BJ (cell line): ENCODE results near the gene PQBP1. TPM values are rescaled to one million over a fixed set of nuclear protein-coding genes. Genes with fewer than 3 reads are reported as not detected.

Experiments used
- CTCF ChIA-PET: fragments of 350-600 bp; formaldehyde crosslinking; extraction: SDS; loops from one replicate; lab custom pipeline; 2021; ENCODE audit warnings: antibody characterized with exemption, inconsistent platforms; lab: Yijun Ruan, JAX
- POLR2A ChIA-PET: fragments of 300-600 bp; sonication (Branson Sonifier 250); formaldehyde crosslinking; extraction: SDS; loops from one replicate; lab custom pipeline; 2021; ENCODE audit warnings: antibody characterized with exemption; lab: Charles Lee
- DNase-seq: peaks from one replicate; pipeline ENCODE4 v3.0.0-alpha.2; 2011; ENCODE audit warnings: low read depth
- H3K27me3 ChIP-seq: 2 replicates; pipeline ENCODE4 v1.6.0; 2011; ENCODE audit warnings: low read length; ENCODE audit not compliant: control insufficient read depth, insufficient read depth
- H3K36me3 ChIP-seq: 2 replicates; pipeline ENCODE4 v1.5.1; 2011; ENCODE audit warnings: low read length; ENCODE audit not compliant: control insufficient read depth, insufficient read depth
- H3K4me3 ChIP-seq: 2 replicates; pipeline ENCODE4 v1.5.1; 2011; ENCODE audit warnings: low read depth, mild to moderate bottlenecking, control low read depth, low read length
- CTCF ChIP-seq: IDR thresholded peaks from 2 replicates; pipeline ENCODE4 v1.5.1; 2011; ENCODE audit warnings: low read depth, mild to moderate bottlenecking, control low read depth, inconsistent platforms, low read length, moderate library complexity; ENCODE audit not compliant: insufficient read depth
- polyA plus RNA-seq: library from polyadenylated mRNA; depleted of rRNA; stranded (reverse); fragments of >200 nt; gene quantifications from 2 replicates; pipeline ENCODE4 v1.2.3, GENCODE V29; 2011; rRNA removed

The PQBP1 gene
- polyA plus RNA-seq, 1 experiment = 89.6 TPM

GRCh38 chrX:48940404-48940955 lies 42.8 kb downstream of the PQBP1 start:
- Histone ChIP-seq H3K27me3 (no peaks in the 10 kb centered on the region), H3K4me3 (no peak overlapping the region), H3K36me3 (peaks cover 7% of the 10 kb centered on the region)
- POLR2A ChIA-PET = no interaction called here
- CTCF ChIA-PET = no interaction called here
- TF ChIP-seq CTCF = no peak
- no peak for DNase-seq

- DNase-seq = no peak
- H3K4me3 ChIP-seq = no peak overlapping the region
- no peaks in the 10 kb centered on the region for H3K27me3 ChIP-seq
- ChIA-PET POLR2A (no interaction called here), CTCF (no interaction called here)
- TF ChIP-seq CTCF = no peak
- peaks cover 7% of the 10 kb centered on the region for H3K36me3 ChIP-seq
Measured at GRCh38 chrX:48942895-48943294, 45.2 kb downstream of the PQBP1 start.

GRCh38 chrX:48945517-48946348 lies 48.0 kb downstream of the PQBP1 start:
- TF ChIP-seq CTCF = peak; percentile 80
- ChIA-PET POLR2A (no interaction called here), CTCF (interaction anchor here (1.0 to 1.6 kb wide), 5 partner anchors 10 to 188 kb away, joined by 3 to 5 read pairs (median 4); no protein-coding TSS in a partner anchor)
- no peak for DNase-seq
- Histone ChIP-seq H3K27me3 (no peaks in the 10 kb centered on the region), H3K36me3 (peaks cover 6% of the 10 kb centered on the region), H3K4me3 (no peak overlapping the region)

GRCh38 chrX:48948589-48948988 lies 50.9 kb downstream of the PQBP1 start:
- ChIA-PET POLR2A (no interaction called here), CTCF (no interaction called here)
- DNase-seq = no peak
- TF ChIP-seq CTCF = no peak
- Histone ChIP-seq H3K27me3 (no peaks in the 10 kb centered on the region), H3K4me3 (no peak overlapping the region), H3K36me3 (peaks cover 2% of the 10 kb centered on the region)

Other genes with a start within 250 kb of the PQBP1 start
- 0.06 and 0.12 TPM in 2 replicates for gene WAS, start 214.1 kb upstream of the PQBP1 start, polyA plus RNA-seq
- 4.1 and 9.7 TPM in 2 replicates for gene SUV39H1, start 201.2 kb upstream of the PQBP1 start, polyA plus RNA-seq
- gene GLOD5, start 136.2 kb upstream of the PQBP1 start, polyA plus RNA-seq = not detected in 2 replicates
- not detected in 2 replicates for gene GATA1, start 111.3 kb upstream of the PQBP1 start, polyA plus RNA-seq
- gene HDAC6, start 95.9 kb upstream of the PQBP1 start, polyA plus RNA-seq = 22.5 and 32.1 TPM in 2 replicates
- gene ERAS, start 71.4 kb upstream of the PQBP1 start, polyA plus RNA-seq = not detected in 2 replicates
- not detected in 2 replicates for gene PCSK1N, start 62.3 kb upstream of the PQBP1 start, polyA plus RNA-seq
- 50.2 and 68.4 TPM in 2 replicates for gene TIMM17B, start 162 bp upstream of the PQBP1 start, polyA plus RNA-seq
- 42.4 and 69.3 TPM in 2 replicates for gene SLC35A2, start 13.7 kb downstream of the PQBP1 start, polyA plus RNA-seq
- 5.6 and 8.0 TPM in 2 replicates for gene PIM2, start 21.1 kb downstream of the PQBP1 start, polyA plus RNA-seq
- 48.9 and 53.6 TPM in 2 replicates for gene OTUD5, start 59.7 kb downstream of the PQBP1 start, polyA plus RNA-seq
- gene KCND1, start 73.9 kb downstream of the PQBP1 start, polyA plus RNA-seq = 0.51 and 0.83 TPM in 2 replicates
- 23.4 and 23.5 TPM in 2 replicates for gene GRIPAP1, start 104.3 kb downstream of the PQBP1 start, polyA plus RNA-seq
- gene TFE3, start 145.4 kb downstream of the PQBP1 start, polyA plus RNA-seq = 20.8 and 26.4 TPM in 2 replicates
- gene CCDC120, start 161.1 kb downstream of the PQBP1 start, polyA plus RNA-seq = 0.49 and 0.96 TPM in 2 replicates
- gene PRAF2, start 176.1 kb downstream of the PQBP1 start, polyA plus RNA-seq = 41.4 and 48.8 TPM in 2 replicates
- 107 and 165 TPM in 2 replicates for gene WDR45, start 182.0 kb downstream of the PQBP1 start, polyA plus RNA-seq
- gene GPKOW, start 225.8 kb downstream of the PQBP1 start, polyA plus RNA-seq = 28.2 and 33.1 TPM in 2 replicates